ENCODE data around the gene NOS1. TPM values are rescaled to one million over a fixed set of nuclear protein-coding genes. Genes with fewer than 3 reads are reported as not detected.

The NOS1 gene
- polyA plus RNA-seq, 1 donor from 2014 or later, result not detected

DNA sequence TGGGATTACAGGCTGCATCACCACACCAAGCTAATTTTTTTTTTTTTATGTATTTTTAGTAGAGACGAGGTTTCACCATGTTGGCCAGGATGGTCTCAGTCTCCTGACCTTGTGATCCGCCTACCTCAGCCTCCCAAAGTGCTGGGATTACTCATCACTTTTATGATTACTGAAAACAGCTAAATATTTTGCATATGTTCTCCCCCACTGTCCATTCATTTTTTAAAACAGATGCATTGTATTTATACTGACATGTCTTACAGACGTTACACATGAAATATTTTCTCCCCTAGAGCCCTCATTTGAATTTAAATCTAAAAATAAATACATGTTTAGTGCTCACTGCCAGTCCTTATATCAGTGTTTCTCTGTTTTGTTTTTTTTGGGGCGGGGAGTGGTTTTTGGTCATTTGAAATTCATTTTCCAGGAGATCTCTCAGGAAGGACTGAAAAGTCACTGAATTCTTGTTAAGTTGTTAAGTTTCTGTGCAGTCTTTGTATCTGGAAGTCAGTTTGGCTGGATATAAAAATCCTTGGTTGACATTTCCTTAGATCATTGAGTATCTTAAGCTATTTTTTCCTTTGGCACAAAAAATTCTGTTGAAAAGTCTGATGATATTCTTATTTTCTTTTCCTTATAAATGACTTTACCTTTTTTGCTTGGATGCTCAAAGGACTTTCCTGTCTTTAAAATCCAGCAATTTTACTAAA is 180.5 kb downstream of the NOS1 start:
- no peak overlapping the region for H3K4me3 ChIP-seq (ENCODE audit: low read length)
- H3K9ac ChIP-seq (ENCODE audit: low read length), result no peak overlapping the region
- no peak overlapping the region for H3K4me2 ChIP-seq (ENCODE audit: low read length)
- H4K20me1 ChIP-seq (ENCODE audit: insufficient read depth), result no peaks in the 10 kb centered on the region
- peaks cover 17% of the 10 kb centered on the region for H3K36me3 ChIP-seq (ENCODE audit: insufficient read depth, low read length)
- no peak overlapping the region for H3K27ac ChIP-seq (ENCODE audit: low read length)
- H3K79me2 ChIP-seq (replicated peaks; ENCODE audit: insufficient read depth, low read length), result peaks cover 15% of the 10 kb centered on the region
- no peaks in the 10 kb centered on the region for H3K9me3 ChIP-seq (ENCODE audit: low read length)
- no peaks in the 10 kb centered on the region for H3K27me3 ChIP-seq (ENCODE audit: insufficient read depth, low read depth, low read length)
- TF ChIP-seq TAF1 (IDR thresholded peaks at IDR 0.05; ENCODE audit: low read depth) (no peak), EP300 (conservative IDR thresholded peaks at IDR 0.05; ENCODE audit: poor library complexity, severe bottlenecking) (no peak), REST (IDR thresholded peaks at IDR 0.05; ENCODE audit: borderline replicate concordance) (no peak), POLR2AphosphoS5 (IDR thresholded peaks at IDR 0.05) (no peak), MXI1 (conservative IDR thresholded peaks at IDR 0.05; ENCODE audit: poor library complexity, severe bottlenecking) (no peak), CTCF (IDR thresholded peaks at IDR 0.05; ENCODE audit: poor library complexity, severe bottlenecking) (no peak), RAD21 (conservative IDR thresholded peaks at IDR 0.05) (no peak), EZH2 (IDR thresholded peaks at IDR 0.05; ENCODE audit: borderline replicate concordance, insufficient read depth, low read length, poor library complexity, severe bottlenecking) (no peak), SMC3 (conservative IDR thresholded peaks at IDR 0.05; ENCODE audit: poor library complexity) (no peak)
- H3K9me2 ChIP-seq (ENCODE audit: insufficient read depth, low read length), result no peaks in the 10 kb centered on the region
- H2AFZ ChIP-seq (ENCODE audit: low read depth, low read length), result no peak overlapping the region
- H3F3A ChIP-seq (ENCODE audit: insufficient read depth, low read length, poor library complexity, severe bottlenecking), result no peaks in the 10 kb centered on the region

GRCh38 chr12:117178745-117179144 is 182.7 kb downstream of the NOS1 start:
- Histone ChIP-seq H3K27ac (ENCODE audit: low read length) (no peak overlapping the region), H3K27me3 (ENCODE audit: insufficient read depth, low read depth, low read length) (no peaks in the 10 kb centered on the region), H3K4me3 (ENCODE audit: low read length) (no peak overlapping the region), H3F3A (ENCODE audit: insufficient read depth, low read length, poor library complexity, severe bottlenecking) (no peaks in the 10 kb centered on the region), H3K9me3 (ENCODE audit: low read length) (no peaks in the 10 kb centered on the region), H3K9ac (ENCODE audit: low read length) (no peak overlapping the region), H3K4me2 (ENCODE audit: low read length) (no peak overlapping the region), H3K79me2 (replicated peaks; ENCODE audit: insufficient read depth, low read length) (peaks cover 2% of the 10 kb centered on the region), H3K36me3 (ENCODE audit: insufficient read depth, low read length) (peaks cover 8% of the 10 kb centered on the region), H2AFZ (ENCODE audit: low read depth, low read length) (no peak overlapping the region), H4K20me1 (ENCODE audit: insufficient read depth) (no peaks in the 10 kb centered on the region), H3K9me2 (ENCODE audit: insufficient read depth, low read length) (no peaks in the 10 kb centered on the region)
- TF ChIP-seq CTCF (IDR thresholded peaks at IDR 0.05; ENCODE audit: poor library complexity, severe bottlenecking) (no peak), POLR2AphosphoS5 (IDR thresholded peaks at IDR 0.05) (no peak), REST (IDR thresholded peaks at IDR 0.05; ENCODE audit: borderline replicate concordance) (no peak), MXI1 (conservative IDR thresholded peaks at IDR 0.05; ENCODE audit: poor library complexity, severe bottlenecking) (no peak), SMC3 (conservative IDR thresholded peaks at IDR 0.05; ENCODE audit: poor library complexity) (no peak), EZH2 (IDR thresholded peaks at IDR 0.05; ENCODE audit: borderline replicate concordance, insufficient read depth, low read length, poor library complexity, severe bottlenecking) (no peak), TAF1 (IDR thresholded peaks at IDR 0.05; ENCODE audit: low read depth) (no peak), RAD21 (conservative IDR thresholded peaks at IDR 0.05) (no peak), EP300 (conservative IDR thresholded peaks at IDR 0.05; ENCODE audit: poor library complexity, severe bottlenecking) (no peak)
